Tibial nerve (tissue), 4 donors: ENCODE measurements around the gene SAMSN1. TPM values are rescaled to one million over a fixed set of nuclear protein-coding genes. Genes with fewer than 3 reads are reported as not detected.

Source experiments
- DNase-seq, 2 donors: peaks; one replicate each; pipeline ENCODE4 v3.0.0-alpha.2; 2019; ENCODE audit warnings: low spot score in 2 of 2
- H3K27ac ChIP-seq, 4 donors: fragments of 200-600 bp; sonication (generic) in 3 of 4; one replicate each; pipeline ENCODE4 v1.5.1; 2017 to 2019; ENCODE audit warnings: mild to moderate bottlenecking in 1 of 4
- H3K27me3 ChIP-seq, 2 donors: fragments of 200-600 bp; sonication (generic) in 1 of 2; one replicate each; pipeline versions ENCODE4 v1.5.1 to v1.6.0; 2017 to 2019
- H3K36me3 ChIP-seq, 3 donors: fragments of 200-600 bp; sonication (generic); one replicate each; pipeline ENCODE4 v1.5.1; 2018 to 2019
- H3K4me1 ChIP-seq, 4 donors: fragments of 200-600 bp; sonication (generic) in 3 of 4; one replicate each; pipeline ENCODE4 v1.5.1; 2017 to 2019
- H3K4me3 ChIP-seq, 4 donors: fragments of 200-600 bp; sonication (generic) in 3 of 4; one replicate each; pipeline ENCODE4 v1.5.1; 2017 to 2019; ENCODE audit warnings: mild to moderate bottlenecking in 1 of 4, moderate library complexity in 1 of 4
- H3K9me3 ChIP-seq, 4 donors: fragments of 200-600 bp; sonication (generic) in 3 of 4; one replicate each; pipeline ENCODE4 v1.5.1; 2017 to 2019
- CTCF ChIP-seq, 5 experiments: fragments of 200-600 bp in 3 of 5; fragments of 450-650 bp in 2 of 5; sonication (generic) in 3 of 5; IDR thresholded peaks; one replicate each; pipeline ENCODE4 v1.5.1; 2016 to 2019; ENCODE audit warnings: antibody characterized with exemption in 5 of 5, mild to moderate bottlenecking in 3 of 5, moderate library complexity in 2 of 5
- EP300 ChIP-seq, 2 donors: sonication (generic); formaldehyde crosslinking; IDR thresholded peaks; one replicate each; pipeline ENCODE4 v1.6.1; 2017; ENCODE audit warnings: antibody characterized with exemption in 2 of 2, mild to moderate bottlenecking in 1 of 2
- POLR2A ChIP-seq, 2 donors: fragments of 450-650 bp; IDR thresholded peaks; one replicate each; pipeline ENCODE4 v1.6.1; 2017; ENCODE audit warnings: antibody characterized with exemption in 2 of 2, mild to moderate bottlenecking in 2 of 2, moderate library complexity in 2 of 2
- WGBS, 2 donors: methylation state at CpG; one replicate each; pipeline ENCODE4 v1.1.5; 2018; 5-methylcytosine and 5-hydroxymethylcytosine counted together
- total RNA-seq, 4 donors: library from RNA; depleted of rRNA; stranded (reverse); fragments of >200 nt; gene quantifications; one replicate each; pipeline ENCODE4 v1.1.0, GENCODE V29; 2016

Gene SAMSN1
- total RNA-seq, 4 donors from 2014 or later = 2.9 to 13.5 (median 7.6) TPM

DNA sequence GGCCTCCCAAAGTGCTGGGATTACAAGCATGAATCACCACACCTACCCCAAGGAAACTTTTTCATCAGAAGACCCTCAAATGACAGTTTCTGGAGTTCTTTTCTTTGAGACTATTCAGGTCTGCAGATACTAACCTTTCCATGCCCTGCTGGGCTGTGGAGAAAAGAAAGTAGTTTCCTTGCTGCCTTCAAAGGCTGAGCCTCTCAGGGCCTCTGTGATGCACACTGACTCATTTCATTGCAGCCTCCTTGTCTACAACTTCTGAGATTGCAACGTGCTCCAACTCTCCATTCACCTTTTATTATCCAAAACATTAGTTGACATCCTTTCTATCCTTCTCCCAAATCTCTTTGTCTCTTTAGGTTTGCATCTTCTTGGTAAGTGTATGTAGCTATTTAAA lies 8.8 kb upstream of the SAMSN1 start:
- Histone ChIP-seq H3K4me1 (no peaks in the 10 kb centered on the region), H3K27me3 (no peaks in the 10 kb centered on the region)
- WGBS, 2 donors = 51 to 52% methylated on average over 1 of the region's 1 CpG

GRCh38 chr21:14553422-14553821 lies 7.3 kb upstream of the SAMSN1 start:
- 74 to 86% methylated on average over 2 of the region's 2 CpGs for WGBS, 2 donors
- Histone ChIP-seq H3K9me3 (no peaks in the 10 kb centered on the region), H3K4me1 (no peaks in the 10 kb centered on the region), H3K27ac (no peak overlapping the region), H3K27me3 (no peaks in the 10 kb centered on the region), H3K36me3 (no peaks in the 10 kb centered on the region), H3K4me3 (no peak overlapping the region)
- no peak for DNase-seq
- no peak for TF ChIP-seq EP300 (IDR thresholded peaks at IDR 0.05)
- TF ChIP-seq POLR2A (IDR thresholded peaks at IDR 0.05) = no peak
- no peak for TF ChIP-seq CTCF (IDR thresholded peaks at IDR 0.05)

More for the DNA sequence above, 8.8 kb upstream of the SAMSN1 start:
- no peaks in the 10 kb centered on the region for H3K36me3 ChIP-seq
- H3K4me3 ChIP-seq = no peak overlapping the region
- no peak for DNase-seq
- no peak for TF ChIP-seq POLR2A (IDR thresholded peaks at IDR 0.05)
- no peak for TF ChIP-seq EP300 (IDR thresholded peaks at IDR 0.05)
- no peak for TF ChIP-seq CTCF (IDR thresholded peaks at IDR 0.05)
- no peak overlapping the region for H3K27ac ChIP-seq
- no peaks in the 10 kb centered on the region for H3K9me3 ChIP-seq

GRCh38 chr21:14551741-14552140 lies 5.6 kb upstream of the SAMSN1 start:
- no peaks in the 10 kb centered on the region for H3K36me3 ChIP-seq
- H3K4me1 ChIP-seq = no peaks in the 10 kb centered on the region
- 77 to 86% methylated on average over 2 of the region's 2 CpGs for WGBS, 2 donors
- no peak for DNase-seq
- no peaks in the 10 kb centered on the region for H3K9me3 ChIP-seq
- no peaks in the 10 kb centered on the region for H3K27me3 ChIP-seq
- no peak overlapping the region for H3K27ac ChIP-seq
- no peak overlapping the region for H3K4me3 ChIP-seq
- TF ChIP-seq EP300 (IDR thresholded peaks at IDR 0.05) (no peak), CTCF (IDR thresholded peaks at IDR 0.05) (no peak), POLR2A (IDR thresholded peaks at IDR 0.05) (no peak)

DNA sequence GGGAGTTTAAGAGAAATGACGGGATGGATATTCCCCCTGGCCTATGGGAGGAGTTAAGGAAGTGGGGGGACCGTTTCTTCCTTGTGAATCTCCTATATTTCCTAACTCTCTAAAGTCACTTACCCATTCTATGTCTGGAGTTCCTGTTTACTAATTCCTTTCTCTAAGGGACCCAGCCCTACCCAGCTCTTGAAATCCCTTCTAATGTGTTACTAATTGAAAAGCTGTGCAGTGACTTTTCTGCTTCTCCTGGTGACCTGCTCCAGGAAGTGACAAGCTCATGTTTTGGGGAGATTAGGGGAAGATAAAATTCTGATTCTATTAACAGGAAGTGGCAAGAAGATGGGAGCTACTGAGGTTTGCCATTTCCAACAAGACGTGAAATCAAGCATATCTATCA lies 4.0 kb upstream of the SAMSN1 start:
- Histone ChIP-seq H3K27me3 (no peaks in the 10 kb centered on the region), H3K4me1 (no peaks in the 10 kb centered on the region), H3K36me3 (no peaks in the 10 kb centered on the region), H3K4me3 (no peak overlapping the region), H3K9me3 (no peaks in the 10 kb centered on the region), H3K27ac (no peak overlapping the region)
- no peak for DNase-seq
- TF ChIP-seq POLR2A (IDR thresholded peaks at IDR 0.05) (no peak), EP300 (IDR thresholded peaks at IDR 0.05) (no peak), CTCF (IDR thresholded peaks at IDR 0.05) (no peak)
- WGBS, 2 donors = 57 to 66% methylated on average over 3 of the region's 3 CpGs

DNA sequence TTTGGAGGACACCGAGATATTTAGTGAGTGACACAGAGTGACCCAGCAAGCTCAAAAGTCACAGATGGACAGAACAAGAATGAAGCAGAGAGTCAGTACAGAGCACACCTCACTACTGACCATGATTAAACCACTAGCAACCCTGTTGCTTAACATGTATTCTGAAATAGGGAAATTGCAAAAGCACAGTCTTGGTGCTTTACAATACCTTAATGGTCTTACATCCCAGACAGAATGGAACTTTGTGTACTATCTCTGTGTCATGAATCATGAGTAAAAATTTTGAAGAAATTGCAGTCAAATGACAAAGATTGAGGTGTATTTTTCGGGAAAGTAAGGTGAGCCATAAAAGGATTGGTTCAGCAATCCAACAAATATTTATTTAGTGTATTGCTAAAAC lies 2.7 kb upstream of the SAMSN1 start:
- DNase-seq = no peak
- Histone ChIP-seq H3K27me3 (no peaks in the 10 kb centered on the region), H3K36me3 (no peaks in the 10 kb centered on the region), H3K27ac (no peak overlapping the region), H3K4me1 (no peaks in the 10 kb centered on the region), H3K9me3 (no peaks in the 10 kb centered on the region), H3K4me3 (no peak overlapping the region)
- TF ChIP-seq CTCF (IDR thresholded peaks at IDR 0.05) = no peak
- TF ChIP-seq EP300 (IDR thresholded peaks at IDR 0.05) = peak in 1 of 2 donors; percentile 78
- 75 to 76% methylated on average over 2 of the region's 2 CpGs for WGBS, 2 donors
